GM18867 (cell line): ENCODE measurements around the gene YEATS4.

Experiments
- ATAC-seq: cut with Tn5 transposase; IDR thresholded peaks from one replicate; pipeline ENCODE4 v1.9.1; 2021; ENCODE audit warnings: mild to moderate bottlenecking, moderate library complexity; ENCODE audit not compliant: unreplicated experiment

The YEATS4 gene

GRCh38 chr12:69388371-69388770 is 28.8 kb downstream of the YEATS4 start:
- ATAC-seq = no peak

- ATAC-seq = no peak
These were observed 30.3 kb downstream of the YEATS4 start for GRCh38 chr12:69389831-69390230.

GRCh38 chr12:69392179-69392928 is 32.8 kb downstream of the YEATS4 start:
- ATAC-seq = peak; percentile 82

GRCh38 chr12:69396041-69396440 is 36.5 kb downstream of the YEATS4 start:
- ATAC-seq = no peak

GRCh38 chr12:69396963-69397362 is 37.4 kb downstream of the YEATS4 start:
- ATAC-seq = no peak

GRCh38 chr12:69397978-69398377 is 38.4 kb downstream of the YEATS4 start:
- ATAC-seq = no peak

GRCh38 chr12:69401940-69402339 is 42.4 kb downstream of the YEATS4 start:
- no peak for ATAC-seq

GRCh38 chr12:69404851-69405565 is 45.5 kb downstream of the YEATS4 start:
- ATAC-seq = no peak

- no peak for ATAC-seq
These were observed 46.0 kb downstream of the YEATS4 start for GRCh38 chr12:69405566-69405865.

GRCh38 chr12:69406217-69406616 is 46.7 kb downstream of the YEATS4 start:
- no peak for ATAC-seq

- no peak for ATAC-seq
These were observed 51.0 kb downstream of the YEATS4 start for GRCh38 chr12:69410571-69410970.

GRCh38 chr12:69412655-69413054 is 53.1 kb downstream of the YEATS4 start:
- no peak for ATAC-seq

- no peak for ATAC-seq
These were observed 56.1 kb downstream of the YEATS4 start for GRCh38 chr12:69415471-69416275.

GRCh38 chr12:69417231-69417630 is 57.7 kb downstream of the YEATS4 start:
- no peak for ATAC-seq

GRCh38 chr12:69417741-69418167 is 58.2 kb downstream of the YEATS4 start:
- ATAC-seq = no peak

GRCh38 chr12:69419701-69420100 is 60.2 kb downstream of the YEATS4 start:
- no peak for ATAC-seq

GRCh38 chr12:69421548-69421947 is 62.0 kb downstream of the YEATS4 start:
- ATAC-seq = no peak

- no peak for ATAC-seq
These were observed 63.7 kb downstream of the YEATS4 start for GRCh38 chr12:69423037-69423905.

GRCh38 chr12:69425417-69425816 is 65.9 kb downstream of the YEATS4 start:
- no peak for ATAC-seq

GRCh38 chr12:69428351-69429073 is 69.0 kb downstream of the YEATS4 start:
- no peak for ATAC-seq
